Measurements from ENCODE around the gene RNU5D-1. TPM values are rescaled to one million over a fixed set of nuclear protein-coding genes. Genes with fewer than 3 reads are reported as not detected.

The RNU5D-1 gene
- total and polyA plus RNA-seq, 2 of the 13 experiments (the other 11 are each of a cell fraction or from before 2014, with no cell fraction given), result 165 TPM; not detected in 1

GRCh38 chr1:44739307-44740178, 8.6 kb upstream of the RNU5D-1 start, which contains the start of gene KIF2C (continued):
- no peak for TF ChIP-seq PRDM4 (CRISPR knock-in tag; IDR thresholded peaks at IDR 0.05; ENCODE audit: borderline replicate concordance)
- TF ChIP-seq ZIK1 (CRISPR knock-in tag; IDR thresholded peaks at IDR 0.05; ENCODE audit: borderline replicate concordance, low read depth), result no peak
- 0 out of 2 replicates have a peak, but pooled peaks have one; percentile 37 for TF ChIP-seq MIER2 (CRISPR knock-in tag; IDR thresholded peaks at IDR 0.05)
- no peak for TF ChIP-seq PBX3 (CRISPR knock-in tag; IDR thresholded peaks at IDR 0.05; ENCODE audit: borderline replicate concordance)
- TF ChIP-seq ZNF10 (CRISPR knock-in tag; IDR thresholded peaks at IDR 0.05; ENCODE audit: borderline replicate concordance, low read depth), result no peak
- no peak for TF ChIP-seq FOSL1 (CRISPR knock-in tag; IDR thresholded peaks at IDR 0.05; ENCODE audit: borderline replicate concordance)
- peak; percentile 16 for TF ChIP-seq XRCC5 (optimal IDR thresholded peaks at IDR 0.05; ENCODE audit: low read length)
- TF ChIP-seq POLR2G (IDR thresholded peaks at IDR 0.05; ENCODE audit: low read depth, low read length), result peak; percentile 96
- no peak for TF ChIP-seq ZNF30 (CRISPR knock-in tag; IDR thresholded peaks at IDR 0.05)
- TF ChIP-seq ZGPAT (CRISPR knock-in tag; IDR thresholded peaks at IDR 0.05), result peak; percentile 76
- no peak for TF ChIP-seq PRMT3 (CRISPR knock-in tag; IDR thresholded peaks at IDR 0.05; ENCODE audit: borderline replicate concordance, low read depth)
- TF ChIP-seq HBP1 (CRISPR knock-in tag; IDR thresholded peaks at IDR 0.05; ENCODE audit: low read depth), result peak; percentile 79
- no peak for TF ChIP-seq MYNN (CRISPR knock-in tag; IDR thresholded peaks at IDR 0.05; ENCODE audit: low read depth)
- 0 out of 2 replicates have a peak, but pooled peaks have one; percentile 41 for TF ChIP-seq GTF3A (CRISPR knock-in tag; conservative IDR thresholded peaks at IDR 0.05)
- no peak for TF ChIP-seq IKZF1 (IDR thresholded peaks at IDR 0.05)
- peak; percentile 85; the same call in 1 of the 2 replicates for TF ChIP-seq YEATS2 (CRISPR knock-in tag; IDR thresholded peaks at IDR 0.05; ENCODE audit: borderline replicate concordance)
- 0 out of 2 replicates have a peak, but pooled peaks have one; percentile 62 for TF ChIP-seq ZNF335 (CRISPR knock-in tag; IDR thresholded peaks at IDR 0.05)
- TF ChIP-seq PAXIP1 (CRISPR knock-in tag; conservative IDR thresholded peaks at IDR 0.05), result peak; percentile 56

Measured in HepG2 (cell line).